Trophoblast cell (in vitro differentiated cells and primary cell): Measurements from ENCODE around the gene ACSL5.

Experiments used
- DNase-seq, 2 donors: peaks; one replicate each; pipeline ENCODE4 v3.0.0-alpha.2; 2016
- H2AFZ ChIP-seq: 2 replicates; pipeline ENCODE4 v1.6.1; 2013; ENCODE audit warnings: low read length, moderate library complexity, mild to moderate bottlenecking; ENCODE audit not compliant: insufficient read depth, poor library complexity
- H2AK5ac ChIP-seq: 2 replicates; pipeline ENCODE4 v1.6.1; 2013; ENCODE audit warnings: mild to moderate bottlenecking, low read length
- H2BK120ac ChIP-seq: 2 replicates; pipeline ENCODE4 v1.6.1; 2013; ENCODE audit warnings: low read length, mild to moderate bottlenecking, moderate library complexity; ENCODE audit not compliant: insufficient read depth, poor library complexity
- H2BK12ac ChIP-seq: 2 replicates; pipeline ENCODE4 v1.6.1; 2013; ENCODE audit warnings: mild to moderate bottlenecking, low read length, moderate library complexity
- H2BK5ac ChIP-seq: 2 replicates; pipeline ENCODE4 v1.6.1; 2013; ENCODE audit warnings: low read length, low read depth, moderate library complexity, mild to moderate bottlenecking; ENCODE audit not compliant: poor library complexity
- H3K14ac ChIP-seq: 2 replicates; pipeline ENCODE4 v1.6.1; 2013; ENCODE audit warnings: mild to moderate bottlenecking, low read length
- H3K18ac ChIP-seq: 2 replicates; pipeline ENCODE4 v1.6.1; 2013; ENCODE audit warnings: mild to moderate bottlenecking, low read length
- H3K23ac ChIP-seq: 2 replicates; pipeline ENCODE4 v1.6.1; 2013; ENCODE audit warnings: low read length
- H3K27ac ChIP-seq: 2 replicates; pipeline ENCODE4 v1.5.1; 2013; ENCODE audit warnings: low read depth, mild to moderate bottlenecking, inconsistent platforms, low read length, moderate library complexity
- H3K27me3 ChIP-seq: 2 replicates; pipeline ENCODE4 v1.6.1; 2013; ENCODE audit warnings: inconsistent platforms, mild to moderate bottlenecking, low read length, moderate library complexity; ENCODE audit not compliant: insufficient read depth
- H3K36me3 ChIP-seq, 2 experiments: 1 replicate in 1 of 2; 2 replicates in 1 of 2; pipeline ENCODE4 v1.6.1; 2013; ENCODE audit warnings: low read length in 2 of 2, mild to moderate bottlenecking in 2 of 2, moderate library complexity in 1 of 2; ENCODE audit not compliant: insufficient read depth in 2 of 2, control insufficient read depth in 1 of 2
- H3K4ac ChIP-seq: 2 replicates; pipeline ENCODE4 v1.6.1; 2013; ENCODE audit warnings: low read depth, mild to moderate bottlenecking, low read length, moderate library complexity
- H3K4me1 ChIP-seq, 2 experiments: 1 replicate in 1 of 2; 2 replicates in 1 of 2; pipeline ENCODE4 v1.6.1; 2013; ENCODE audit warnings: low read length in 2 of 2, mild to moderate bottlenecking in 2 of 2, moderate library complexity in 1 of 2; ENCODE audit not compliant: insufficient read depth in 2 of 2, control insufficient read depth in 1 of 2
- H3K4me2 ChIP-seq: 2 replicates; pipeline ENCODE4 v1.6.1; 2013; ENCODE audit warnings: inconsistent platforms, mild to moderate bottlenecking, low read length, moderate library complexity
- H3K4me3 ChIP-seq: 2 replicates; pipeline ENCODE4 v1.5.1; 2013; ENCODE audit warnings: mild to moderate bottlenecking, low read depth, low read length, inconsistent platforms
- H3K79me1 ChIP-seq: one replicate; pipeline ENCODE4 v1.6.1; 2013; ENCODE audit warnings: low read length
- H3K79me2 ChIP-seq: 2 replicates; pipeline ENCODE4 v1.6.1; 2013; ENCODE audit warnings: low read length, mild to moderate bottlenecking; ENCODE audit not compliant: control insufficient read depth, insufficient read depth, poor library complexity
- H3K9ac ChIP-seq: 2 replicates; pipeline ENCODE4 v1.6.1; 2013; ENCODE audit warnings: mild to moderate bottlenecking, low read length
- H3K9me3 ChIP-seq: 2 replicates; pipeline ENCODE4 v1.6.1; 2013; ENCODE audit warnings: low read depth, mild to moderate bottlenecking, control low read depth, inconsistent platforms, low read length; ENCODE audit not compliant: insufficient read depth
- H4K12ac ChIP-seq: 2 replicates; pipeline ENCODE4 v1.6.1; 2013; ENCODE audit warnings: low read depth, mild to moderate bottlenecking, low read length, moderate library complexity
- H4K8ac ChIP-seq: 2 replicates; pipeline ENCODE4 v1.6.1; 2013; ENCODE audit warnings: low read depth, mild to moderate bottlenecking, low read length, moderate library complexity
- H4K91ac ChIP-seq: one replicate; pipeline ENCODE4 v1.6.1; 2013; ENCODE audit warnings: low read depth, mild to moderate bottlenecking, low read length, moderate library complexity
- WGBS: extraction: QIAGEN DNeasy Blood & Tissue Kit; methylation state at CpG from one replicate; pipeline ENCODE4 v1.1.7; 2013; ENCODE audit warnings: missing lambda C conversion rate; ENCODE audit not compliant: insufficient read length, insufficient coverage; ENCODE audit errors: extremely low coverage; 5-methylcytosine and 5-hydroxymethylcytosine counted together

ACSL5 gene

GRCh38 chr10:112346774-112347173 lies 27.1 kb upstream of the ACSL5 start:
- no peak overlapping the region for H4K8ac ChIP-seq
- H2BK5ac ChIP-seq, result no peak overlapping the region
- WGBS, result no CpG with 5 or more reads among the region's 5 CpGs
- no peaks in the 10 kb centered on the region for H3K79me2 ChIP-seq
- no peaks in the 10 kb centered on the region for H3K4me1 ChIP-seq
- H2AK5ac ChIP-seq, result no peak overlapping the region
- H2BK120ac ChIP-seq, result no peak overlapping the region
- H3K18ac ChIP-seq, result no peak overlapping the region
- H3K23ac ChIP-seq, result no peak overlapping the region
- H3K36me3 ChIP-seq, result no peaks in the 10 kb centered on the region
- no peak for DNase-seq
- no peak overlapping the region for H2AFZ ChIP-seq
- no peak overlapping the region for H3K27ac ChIP-seq
- H3K27me3 ChIP-seq, result no peaks in the 10 kb centered on the region
- no peak overlapping the region for H3K4me3 ChIP-seq
- no peak overlapping the region for H3K9ac ChIP-seq
- H4K91ac ChIP-seq, result no peak overlapping the region
- H2BK12ac ChIP-seq, result no peak overlapping the region
- H3K4me2 ChIP-seq, result no peak overlapping the region
- no peak overlapping the region for H3K4ac ChIP-seq
- H3K9me3 ChIP-seq, result no peaks in the 10 kb centered on the region
- H4K12ac ChIP-seq, result no peak overlapping the region
- H3K79me1 ChIP-seq, result no peaks in the 10 kb centered on the region
- no peak overlapping the region for H3K14ac ChIP-seq

- no peaks in the 10 kb centered on the region for H3K27me3 ChIP-seq
Measured at GRCh38 chr10:112347709-112348671, 25.9 kb upstream of the ACSL5 start.

GRCh38 chr10:112348759-112349158 lies 25.2 kb upstream of the ACSL5 start:
- no peak for DNase-seq
- Histone ChIP-seq H3K27ac (no peak overlapping the region), H3K23ac (no peak overlapping the region), H3K4me2 (no peak overlapping the region), H3K36me3 (no peaks in the 10 kb centered on the region), H3K4me1 (no peaks in the 10 kb centered on the region), H3K4ac (no peak overlapping the region), H2BK5ac (no peak overlapping the region), H3K9ac (no peak overlapping the region), H2BK12ac (no peak overlapping the region), H2AK5ac (no peak overlapping the region), H3K4me3 (no peak overlapping the region), H3K27me3 (no peaks in the 10 kb centered on the region), H3K79me1 (no peaks in the 10 kb centered on the region), H2BK120ac (no peak overlapping the region), H4K12ac (no peak overlapping the region), H4K91ac (no peak overlapping the region), H3K79me2 (no peaks in the 10 kb centered on the region), H2AFZ (no peak overlapping the region), H4K8ac (no peak overlapping the region), H3K18ac (no peak overlapping the region), H3K9me3 (no peaks in the 10 kb centered on the region), H3K14ac (no peak overlapping the region)
- no CpG with 5 or more reads among the region's 1 CpG for WGBS

More at GRCh38 chr10:112347709-112348671, 25.9 kb upstream of the ACSL5 start:
- Histone ChIP-seq H2AFZ (no peak overlapping the region), H2AK5ac (no peak overlapping the region), H3K79me2 (no peaks in the 10 kb centered on the region), H3K4me1 (no peaks in the 10 kb centered on the region), H3K14ac (no peak overlapping the region), H4K8ac (no peak overlapping the region), H3K9ac (no peak overlapping the region), H3K4me2 (no peak overlapping the region), H3K79me1 (no peaks in the 10 kb centered on the region), H3K36me3 (no peaks in the 10 kb centered on the region), H2BK12ac (no peak overlapping the region), H3K9me3 (no peaks in the 10 kb centered on the region), H3K23ac (no peak overlapping the region), H2BK120ac (no peak overlapping the region), H3K4me3 (no peak overlapping the region), H4K91ac (no peak overlapping the region), H2BK5ac (no peak overlapping the region), H3K18ac (no peak overlapping the region), H3K27ac (no peak overlapping the region), H4K12ac (no peak overlapping the region), H3K4ac (no peak overlapping the region)
- DNase-seq, result no peak
- WGBS, result no CpG with 5 or more reads among the region's 12 CpGs

- Histone ChIP-seq H3K36me3 (no peaks in the 10 kb centered on the region), H4K8ac (no peak overlapping the region), H3K9me3 (no peaks in the 10 kb centered on the region), H3K4me2 (no peak overlapping the region), H3K27ac (no peak overlapping the region), H2BK120ac (no peak overlapping the region), H3K79me2 (no peaks in the 10 kb centered on the region), H2AFZ (no peak overlapping the region), H3K23ac (no peak overlapping the region), H2BK5ac (no peak overlapping the region), H3K79me1 (no peaks in the 10 kb centered on the region), H3K4me1 (no peaks in the 10 kb centered on the region), H3K14ac (no peak overlapping the region), H3K9ac (no peak overlapping the region), H4K12ac (no peak overlapping the region), H3K4ac (no peak overlapping the region), H2BK12ac (no peak overlapping the region), H2AK5ac (no peak overlapping the region), H4K91ac (no peak overlapping the region), H3K27me3 (no peaks in the 10 kb centered on the region), H3K18ac (no peak overlapping the region), H3K4me3 (no peak overlapping the region)
- WGBS, result no CpG with 5 or more reads among the region's 46 CpGs
- DNase-seq, result no peak
Measured at GRCh38 chr10:112349521-112350085, 24.3 kb upstream of the ACSL5 start.
